Parathyroid adenoma (tissue), 2 donors: ENCODE results near the gene KPNB1.

Experiments used
- H2AFZ ChIP-seq: fragments of 300-600 bp; sonication (generic); one replicate; pipeline ENCODE4 v1.7.0; 2017; ENCODE audit warnings: antibody characterized with exemption, mild to moderate bottlenecking
- H3K27ac ChIP-seq: fragments of 300-600 bp; sonication (generic); one replicate; pipeline ENCODE4 v1.7.0; 2017
- H3K27me3 ChIP-seq: fragments of 300-600 bp; sonication (generic); one replicate; pipeline ENCODE4 v1.7.0; 2017; ENCODE audit warnings: low read length; ENCODE audit not compliant: control insufficient read depth, insufficient read depth
- H3K36me3 ChIP-seq: fragments of 300-600 bp; sonication (generic); one replicate; pipeline ENCODE4 v1.7.0; 2017; ENCODE audit warnings: low read length; ENCODE audit not compliant: control insufficient read depth, insufficient read depth
- H3K4me1 ChIP-seq: fragments of 300-600 bp; sonication (generic); one replicate; pipeline ENCODE4 v1.7.0; 2017; ENCODE audit warnings: control low read depth
- H3K4me2 ChIP-seq: fragments of 300-600 bp; sonication (generic); one replicate; pipeline ENCODE4 v1.7.0; 2017; ENCODE audit warnings: low read length
- H3K4me3 ChIP-seq: fragments of 300-600 bp; sonication (generic); one replicate; pipeline ENCODE4 v1.7.0; 2017; ENCODE audit warnings: low read depth, low read length
- H3K79me2 ChIP-seq: fragments of 300-600 bp; sonication (generic); one replicate; pipeline ENCODE4 v1.7.0; 2017; ENCODE audit warnings: control low read depth
- H3K9ac ChIP-seq: fragments of 300-600 bp; sonication (generic); one replicate; pipeline ENCODE4 v1.7.0; 2017; ENCODE audit warnings: mild to moderate bottlenecking
- H3K9me3 ChIP-seq: fragments of 300-600 bp; sonication (generic); one replicate; pipeline ENCODE4 v1.7.0; 2017; ENCODE audit warnings: low read length; ENCODE audit not compliant: control insufficient read depth
- TF ChIP-seq, protein P1 (sequence below): fragments of 300-600 bp; sonication (generic); IDR thresholded peaks from one replicate; pipeline ENCODE4 v1.7.0; 2017; ENCODE audit warnings: antibody characterized with exemption, mild to moderate bottlenecking
- donor health status: primary hyperparathyroidism.

KPNB1 gene

DNA sequence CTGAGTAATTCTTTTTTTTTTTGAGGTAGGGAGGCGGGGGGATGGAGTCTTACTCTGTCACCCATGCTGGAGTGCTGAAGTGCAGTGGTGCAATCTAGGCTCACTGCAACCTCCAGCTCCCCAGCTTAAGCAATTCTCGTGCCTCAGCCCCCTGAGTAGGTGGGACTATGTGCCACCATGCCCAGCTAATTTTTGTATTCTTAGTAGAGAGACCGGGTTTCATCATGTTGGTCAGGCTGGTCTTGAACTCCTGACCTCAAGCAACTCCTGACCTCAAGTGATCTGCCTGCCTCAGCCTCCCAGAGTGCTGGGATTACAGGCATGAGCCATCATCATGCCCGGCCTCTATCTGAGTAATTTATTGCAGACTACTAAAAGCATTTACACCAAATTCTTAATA is 19.4 kb downstream of the KPNB1 start:
- no peak overlapping the region for H3K27ac ChIP-seq
- TF ChIP-seq, protein P1, sequence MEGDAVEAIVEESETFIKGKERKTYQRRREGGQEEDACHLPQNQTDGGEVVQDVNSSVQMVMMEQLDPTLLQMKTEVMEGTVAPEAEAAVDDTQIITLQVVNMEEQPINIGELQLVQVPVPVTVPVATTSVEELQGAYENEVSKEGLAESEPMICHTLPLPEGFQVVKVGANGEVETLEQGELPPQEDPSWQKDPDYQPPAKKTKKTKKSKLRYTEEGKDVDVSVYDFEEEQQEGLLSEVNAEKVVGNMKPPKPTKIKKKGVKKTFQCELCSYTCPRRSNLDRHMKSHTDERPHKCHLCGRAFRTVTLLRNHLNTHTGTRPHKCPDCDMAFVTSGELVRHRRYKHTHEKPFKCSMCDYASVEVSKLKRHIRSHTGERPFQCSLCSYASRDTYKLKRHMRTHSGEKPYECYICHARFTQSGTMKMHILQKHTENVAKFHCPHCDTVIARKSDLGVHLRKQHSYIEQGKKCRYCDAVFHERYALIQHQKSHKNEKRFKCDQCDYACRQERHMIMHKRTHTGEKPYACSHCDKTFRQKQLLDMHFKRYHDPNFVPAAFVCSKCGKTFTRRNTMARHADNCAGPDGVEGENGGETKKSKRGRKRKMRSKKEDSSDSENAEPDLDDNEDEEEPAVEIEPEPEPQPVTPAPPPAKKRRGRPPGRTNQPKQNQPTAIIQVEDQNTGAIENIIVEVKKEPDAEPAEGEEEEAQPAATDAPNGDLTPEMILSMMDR, result no peak
- no peak overlapping the region for H3K9ac ChIP-seq

DNA sequence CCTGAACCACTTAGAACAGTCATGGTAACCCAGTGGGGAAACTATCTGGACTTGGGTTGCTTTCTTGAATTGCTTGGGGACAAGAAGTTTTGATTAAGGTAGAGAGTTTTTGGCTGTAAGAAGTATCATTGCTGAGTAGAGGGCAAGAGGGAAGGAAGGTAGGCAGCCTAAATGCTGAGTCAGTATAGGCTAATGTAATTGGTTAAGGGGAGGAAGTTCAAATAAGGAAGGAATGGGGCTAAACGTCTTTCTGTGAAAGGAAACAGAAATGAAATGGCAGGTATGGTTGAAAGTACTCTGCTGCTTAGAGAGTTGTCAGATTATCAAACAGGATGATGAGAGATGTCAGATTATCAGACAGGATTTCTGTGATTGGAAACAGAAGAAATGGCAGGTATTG is 20.3 kb downstream of the KPNB1 start:
- no peaks in the 10 kb centered on the region for H3K79me2 ChIP-seq
- no peaks in the 10 kb centered on the region for H3K36me3 ChIP-seq
- H3K4me3 ChIP-seq, result no peak overlapping the region
- no peak overlapping the region for H3K4me2 ChIP-seq
- no peaks in the 10 kb centered on the region for H3K4me1 ChIP-seq
- no peak overlapping the region for H3K9ac ChIP-seq
- TF ChIP-seq, protein P1, result no peak
- no peaks in the 10 kb centered on the region for H3K27me3 ChIP-seq
- no peaks in the 10 kb centered on the region for H3K9me3 ChIP-seq
- H3K27ac ChIP-seq, result no peak overlapping the region
- H2AFZ ChIP-seq, result no peak overlapping the region

More for the DNA sequence above, 19.4 kb downstream of the KPNB1 start:
- no peaks in the 10 kb centered on the region for H3K4me1 ChIP-seq
- no peak overlapping the region for H2AFZ ChIP-seq
- no peaks in the 10 kb centered on the region for H3K36me3 ChIP-seq
- no peaks in the 10 kb centered on the region for H3K9me3 ChIP-seq
- H3K4me2 ChIP-seq, result no peak overlapping the region
- no peak overlapping the region for H3K4me3 ChIP-seq
- no peaks in the 10 kb centered on the region for H3K27me3 ChIP-seq
- H3K79me2 ChIP-seq, result no peaks in the 10 kb centered on the region

DNA sequence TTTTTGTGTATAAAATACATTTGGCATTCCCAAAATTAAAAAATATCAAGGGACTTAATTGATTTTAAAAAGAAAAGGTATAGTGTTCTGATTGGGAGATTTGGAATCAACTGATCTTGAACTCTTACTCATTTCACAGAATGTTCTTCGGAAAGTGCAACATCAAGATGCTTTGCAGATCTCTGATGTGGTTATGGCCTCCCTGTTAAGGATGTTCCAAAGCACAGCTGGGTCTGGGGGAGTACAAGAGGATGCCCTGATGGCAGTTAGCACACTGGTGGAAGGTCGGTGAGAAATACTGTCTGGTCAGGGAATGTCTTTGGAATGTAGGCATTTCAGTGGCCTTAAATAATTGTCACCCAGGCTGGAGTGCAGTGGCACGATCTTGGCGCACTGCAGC is 24.8 kb downstream of the KPNB1 start:
- H3K4me3 ChIP-seq, result no peak overlapping the region
- H3K79me2 ChIP-seq, result no peaks in the 10 kb centered on the region
- H3K4me2 ChIP-seq, result no peak overlapping the region
- no peaks in the 10 kb centered on the region for H3K36me3 ChIP-seq
- H2AFZ ChIP-seq, result no peak overlapping the region
- H3K4me1 ChIP-seq, result no peaks in the 10 kb centered on the region
- H3K27me3 ChIP-seq, result no peaks in the 10 kb centered on the region
- H3K9ac ChIP-seq, result no peak overlapping the region
- no peaks in the 10 kb centered on the region for H3K9me3 ChIP-seq
- no peak overlapping the region for H3K27ac ChIP-seq
- TF ChIP-seq, protein P1, result no peak

DNA sequence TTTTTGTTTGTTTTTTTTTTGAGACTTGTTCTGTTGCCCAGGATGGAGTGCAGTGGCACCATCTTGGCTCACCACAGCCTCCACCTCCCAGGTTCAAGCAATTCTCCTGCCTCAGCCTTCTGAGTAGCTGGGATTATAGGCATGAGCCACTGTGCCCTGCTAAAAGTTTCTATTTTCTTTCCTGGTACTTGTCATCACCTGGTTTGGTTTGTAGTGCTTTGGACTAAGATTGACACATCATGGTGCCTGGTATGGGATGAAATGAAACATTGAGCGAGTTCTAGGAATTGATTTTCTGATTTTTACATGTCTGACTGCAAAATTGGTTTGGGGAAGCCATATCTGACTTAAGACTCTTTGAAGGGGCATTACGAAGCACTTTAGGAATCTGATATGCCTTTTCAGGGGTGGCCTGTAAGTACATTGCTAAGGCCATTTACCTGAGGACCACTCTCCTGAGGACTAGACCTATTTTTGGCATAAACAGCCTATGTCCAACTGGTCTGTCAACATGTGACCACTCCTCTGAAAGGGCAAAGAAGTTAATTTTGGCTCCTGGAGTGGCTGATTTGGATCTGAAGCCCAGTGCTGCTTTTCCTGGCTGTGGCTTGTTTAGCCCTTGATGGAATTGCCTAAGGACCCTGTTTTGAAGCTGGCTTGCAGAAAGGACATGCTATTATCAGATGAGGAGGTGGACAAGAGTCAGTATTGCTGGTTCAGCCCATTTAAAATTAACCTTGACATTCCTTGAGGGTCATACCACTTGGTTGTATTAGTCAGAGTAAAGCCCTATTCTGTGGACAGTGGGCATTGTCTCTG is 25.9 kb downstream of the KPNB1 start:
- Histone ChIP-seq H3K27ac (no peak overlapping the region), H3K27me3 (no peaks in the 10 kb centered on the region), H3K4me2 (no peak overlapping the region), H3K9ac (no peak overlapping the region), H3K4me3 (no peak overlapping the region), H3K36me3 (no peaks in the 10 kb centered on the region), H2AFZ (no peak overlapping the region), H3K79me2 (no peaks in the 10 kb centered on the region), H3K4me1 (no peaks in the 10 kb centered on the region), H3K9me3 (no peaks in the 10 kb centered on the region)
- TF ChIP-seq, protein P1, result no peak

DNA sequence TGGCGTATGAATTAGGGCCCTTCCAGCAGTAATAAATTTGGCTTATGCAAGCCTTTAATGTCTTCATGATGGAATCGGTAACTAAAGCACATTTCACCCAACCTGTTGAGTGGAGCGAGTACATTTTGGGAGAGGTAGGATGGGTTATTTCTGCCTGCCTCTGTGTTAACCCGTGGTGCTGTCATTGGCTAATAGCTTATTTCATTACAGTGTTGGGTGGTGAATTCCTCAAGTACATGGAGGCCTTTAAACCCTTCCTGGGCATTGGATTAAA is 26.4 kb downstream of the KPNB1 start:
- Histone ChIP-seq H3K4me1 (no peaks in the 10 kb centered on the region), H3K27ac (no peak overlapping the region), H3K79me2 (no peaks in the 10 kb centered on the region), H3K9me3 (no peaks in the 10 kb centered on the region), H3K36me3 (no peaks in the 10 kb centered on the region), H2AFZ (no peak overlapping the region), H3K9ac (no peak overlapping the region), H3K4me3 (no peak overlapping the region), H3K27me3 (no peaks in the 10 kb centered on the region), H3K4me2 (no peak overlapping the region)
- TF ChIP-seq, protein P1, result no peak
